ENCODE data around the gene DIP2B. TPM values are rescaled to one million over a fixed set of nuclear protein-coding genes. Genes with fewer than 3 reads are reported as not detected.

Gene DIP2B
- total RNA-seq, 1 experiment from 2014 or later, result 20.0 TPM

DNA sequence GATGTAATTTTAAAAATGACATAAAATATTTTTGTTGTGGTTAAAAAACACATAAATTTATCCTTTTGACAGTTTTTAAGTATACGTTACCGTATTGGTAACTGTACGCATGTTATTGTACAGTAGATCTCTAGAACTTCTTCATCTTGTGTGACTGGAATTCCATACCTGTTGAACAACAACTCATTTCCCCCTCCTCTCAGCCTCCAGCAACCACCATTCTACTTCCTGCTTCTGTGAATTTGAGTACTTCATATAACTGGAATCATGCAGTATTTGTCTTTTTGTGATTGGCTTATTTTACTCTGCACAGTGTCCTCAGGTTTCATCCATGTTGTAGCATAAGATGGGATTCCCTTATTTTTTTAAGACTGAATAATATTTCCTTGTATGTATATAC, 145.5 kb downstream of the DIP2B start:
- Histone ChIP-seq H2BK120ac (ENCODE audit: low read depth, low read length, poor library complexity, severe bottlenecking) (no peak overlapping the region), H2BK20ac (ENCODE audit: low read depth, low read length, poor library complexity, severe bottlenecking) (no peak overlapping the region), H2BK12ac (ENCODE audit: insufficient read length, low read depth, low read length) (no peak overlapping the region), H3K4ac (ENCODE audit: low read depth, low read length) (no peak overlapping the region), H3K79me1 (ENCODE audit: insufficient read depth, low read depth, low read length, poor library complexity, severe bottlenecking) (no peaks in the 10 kb centered on the region), H2BK15ac (ENCODE audit: low read depth, low read length) (no peak overlapping the region), H3K27me3 (ENCODE audit: insufficient read depth, low read length) (no peaks in the 10 kb centered on the region), H2BK5ac (ENCODE audit: insufficient read length, low read length) (no peak overlapping the region), H3K23me2 (ENCODE audit: insufficient read length, low read depth, low read length, poor library complexity, severe bottlenecking) (no peaks in the 10 kb centered on the region), H3K56ac (ENCODE audit: insufficient read length, low read depth, low read length) (no peak overlapping the region), H3T11ph (ENCODE audit: low read length) (no peak overlapping the region), H3K27ac (ENCODE audit: insufficient read length, low read depth, low read length) (no peak overlapping the region), H3K9ac (ENCODE audit: extremely low read depth, insufficient read length, low read length) (no peak overlapping the region), H3K18ac (ENCODE audit: insufficient read length, low read depth, low read length) (no peak overlapping the region), H3K4me2 (ENCODE audit: insufficient read depth, insufficient read length, low read length) (no peak overlapping the region), H2AFZ (ENCODE audit: low read length) (no peak overlapping the region), H3K4me1 (ENCODE audit: insufficient read depth, low read length) (no peaks in the 10 kb centered on the region; the same call in 1 of the 2 replicates), H4K8ac (replicated peaks; ENCODE audit: insufficient read length, low read depth, low read length) (no peak overlapping the region), H3K9me3 (ENCODE audit: control insufficient read depth, low read depth, low read length) (no peaks in the 10 kb centered on the region), H3K14ac (ENCODE audit: insufficient read depth, low read length) (no peak overlapping the region), H4K5ac (ENCODE audit: insufficient read length, low read depth, low read length) (no peak overlapping the region), H4K20me1 (ENCODE audit: control insufficient read depth, insufficient read depth, insufficient read length) (no peaks in the 10 kb centered on the region), H2AK5ac (ENCODE audit: insufficient read length, low read length) (no peak overlapping the region), H3K23ac (ENCODE audit: insufficient read length, low read depth, low read length) (no peak overlapping the region), H4K91ac (ENCODE audit: insufficient read length, low read depth, low read length) (no peak overlapping the region), H3K79me2 (ENCODE audit: insufficient read depth, low read length) (no peaks in the 10 kb centered on the region)
- Mint-ChIP-seq H3K9me3 (no peaks in the 10 kb centered on the region), H3K4me3 (no peak overlapping the region), H3K27me3 (ENCODE audit: low read depth) (no peaks in the 10 kb centered on the region), H3K4me1 (peaks cover 11 to 12% of the 10 kb centered on the region in 2 experiments; a peak in 3 of 4 replicates), H3K27ac (no peak overlapping the region), H3K36me3 (ENCODE audit: insufficient read depth in 1 of 3, low read depth in 3 of 3) (no peaks in the 10 kb centered on the region; a peak in 2 of 7 replicates)
- DNase-seq, result no peak
- WGBS (ENCODE audit: extremely low coverage, insufficient read length, low lambda C conversion rate), result no CpG with 5 or more reads among the region's 3 CpGs
- TF ChIP-seq, protein P1, sequence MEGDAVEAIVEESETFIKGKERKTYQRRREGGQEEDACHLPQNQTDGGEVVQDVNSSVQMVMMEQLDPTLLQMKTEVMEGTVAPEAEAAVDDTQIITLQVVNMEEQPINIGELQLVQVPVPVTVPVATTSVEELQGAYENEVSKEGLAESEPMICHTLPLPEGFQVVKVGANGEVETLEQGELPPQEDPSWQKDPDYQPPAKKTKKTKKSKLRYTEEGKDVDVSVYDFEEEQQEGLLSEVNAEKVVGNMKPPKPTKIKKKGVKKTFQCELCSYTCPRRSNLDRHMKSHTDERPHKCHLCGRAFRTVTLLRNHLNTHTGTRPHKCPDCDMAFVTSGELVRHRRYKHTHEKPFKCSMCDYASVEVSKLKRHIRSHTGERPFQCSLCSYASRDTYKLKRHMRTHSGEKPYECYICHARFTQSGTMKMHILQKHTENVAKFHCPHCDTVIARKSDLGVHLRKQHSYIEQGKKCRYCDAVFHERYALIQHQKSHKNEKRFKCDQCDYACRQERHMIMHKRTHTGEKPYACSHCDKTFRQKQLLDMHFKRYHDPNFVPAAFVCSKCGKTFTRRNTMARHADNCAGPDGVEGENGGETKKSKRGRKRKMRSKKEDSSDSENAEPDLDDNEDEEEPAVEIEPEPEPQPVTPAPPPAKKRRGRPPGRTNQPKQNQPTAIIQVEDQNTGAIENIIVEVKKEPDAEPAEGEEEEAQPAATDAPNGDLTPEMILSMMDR (conservative IDR thresholded peaks at IDR 0.05), result no peak

All from H9 (cell line).